Ascending aorta (tissue), 2 donors: ENCODE data around the gene VCL. TPM values are rescaled to one million over a fixed set of nuclear protein-coding genes. Genes with fewer than 3 reads are reported as not detected.

Experiments
- DNase-seq, 2 donors: peaks; one replicate each; pipeline ENCODE4 v3.0.0-alpha.2; 2019; ENCODE audit warnings: low spot score in 2 of 2
- H3K27ac ChIP-seq, 2 donors: fragments of 200-600 bp; sonication (generic); one replicate each; pipeline ENCODE4 v1.5.1; 2016 to 2017; ENCODE audit warnings: mild to moderate bottlenecking in 1 of 2
- H3K27me3 ChIP-seq: fragments of 200-600 bp; sonication (generic); one replicate; pipeline ENCODE4 v1.5.1; 2017
- H3K36me3 ChIP-seq, 2 donors: fragments of 200-600 bp; sonication (generic); one replicate each; pipeline ENCODE4 v1.5.1; 2016
- H3K4me1 ChIP-seq, 2 donors: fragments of 200-600 bp; sonication (generic); one replicate each; pipeline ENCODE4 v1.5.1; 2016 to 2017; ENCODE audit warnings: mild to moderate bottlenecking in 1 of 2
- H3K4me3 ChIP-seq, 2 donors: fragments of 200-600 bp; sonication (generic); one replicate each; pipeline ENCODE4 v1.5.1; 2016 to 2017; ENCODE audit warnings: mild to moderate bottlenecking in 1 of 2
- H3K9me3 ChIP-seq, 2 donors: fragments of 200-600 bp; sonication (generic); one replicate each; pipeline ENCODE4 v1.5.1; 2016
- intact Hi-C: fragments of 100-400 bp; cut with DNase I; formaldehyde crosslinking; loops from one replicate; pipeline ENCODE4 v1.15.1; 2023
- total RNA-seq: library from RNA; depleted of rRNA; stranded (reverse); fragments of >200 nt; gene quantifications from one replicate; pipeline ENCODE4 v1.1.0, GENCODE V29; 2016
- TF ChIP-seq, protein P1 (sequence below), 3 experiments: fragments of 200-600 bp in 2 of 3; fragments of 450-650 bp in 1 of 3; sonication (generic) in 2 of 3; IDR thresholded peaks; one replicate each; pipeline ENCODE4 v1.5.1; 2016 to 2019; ENCODE audit warnings: antibody characterized with exemption in 3 of 3, mild to moderate bottlenecking in 1 of 3, moderate library complexity in 1 of 3

The VCL gene
- total RNA-seq, 1 donor from 2014 or later = 333 TPM

DNA sequence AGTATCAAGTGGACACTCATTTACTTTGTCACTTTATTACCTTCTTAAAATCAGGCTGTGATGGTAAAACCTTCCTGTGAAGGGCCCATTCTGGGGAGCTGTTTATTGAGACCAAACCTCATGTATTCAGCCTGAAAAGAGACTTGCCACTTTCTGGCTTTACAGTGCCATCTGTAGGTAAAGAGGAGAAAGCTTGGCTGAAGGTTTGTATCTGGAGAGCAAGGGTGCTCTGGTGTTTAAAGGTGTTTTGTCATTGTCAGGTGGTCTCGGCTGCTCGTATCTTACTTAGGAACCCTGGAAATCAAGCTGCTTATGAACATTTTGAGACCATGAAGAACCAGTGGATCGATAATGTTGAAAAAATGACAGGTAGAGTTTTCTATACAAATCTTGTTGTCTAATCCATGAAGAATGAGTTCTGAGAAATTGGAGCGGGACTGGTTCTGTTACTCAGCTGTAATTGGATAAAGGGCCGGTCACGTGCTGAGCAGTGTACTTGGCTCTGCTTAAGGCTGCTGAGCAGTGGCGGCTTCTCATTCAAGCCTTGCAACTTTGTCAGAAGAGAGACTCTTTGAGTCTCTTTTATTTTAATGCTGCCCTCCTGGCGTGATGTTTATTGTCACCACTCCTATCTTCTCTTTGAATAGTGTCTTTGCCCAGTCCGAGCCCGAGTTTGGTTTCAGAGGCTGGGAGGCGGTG is 105.8 kb downstream of the VCL start:
- intact Hi-C loops = no loop called here
- TF ChIP-seq, protein P1, sequence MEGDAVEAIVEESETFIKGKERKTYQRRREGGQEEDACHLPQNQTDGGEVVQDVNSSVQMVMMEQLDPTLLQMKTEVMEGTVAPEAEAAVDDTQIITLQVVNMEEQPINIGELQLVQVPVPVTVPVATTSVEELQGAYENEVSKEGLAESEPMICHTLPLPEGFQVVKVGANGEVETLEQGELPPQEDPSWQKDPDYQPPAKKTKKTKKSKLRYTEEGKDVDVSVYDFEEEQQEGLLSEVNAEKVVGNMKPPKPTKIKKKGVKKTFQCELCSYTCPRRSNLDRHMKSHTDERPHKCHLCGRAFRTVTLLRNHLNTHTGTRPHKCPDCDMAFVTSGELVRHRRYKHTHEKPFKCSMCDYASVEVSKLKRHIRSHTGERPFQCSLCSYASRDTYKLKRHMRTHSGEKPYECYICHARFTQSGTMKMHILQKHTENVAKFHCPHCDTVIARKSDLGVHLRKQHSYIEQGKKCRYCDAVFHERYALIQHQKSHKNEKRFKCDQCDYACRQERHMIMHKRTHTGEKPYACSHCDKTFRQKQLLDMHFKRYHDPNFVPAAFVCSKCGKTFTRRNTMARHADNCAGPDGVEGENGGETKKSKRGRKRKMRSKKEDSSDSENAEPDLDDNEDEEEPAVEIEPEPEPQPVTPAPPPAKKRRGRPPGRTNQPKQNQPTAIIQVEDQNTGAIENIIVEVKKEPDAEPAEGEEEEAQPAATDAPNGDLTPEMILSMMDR (IDR thresholded peaks at IDR 0.05) = peak; percentile 18 to 31 (median 18)
- DNase-seq = no peak

DNA sequence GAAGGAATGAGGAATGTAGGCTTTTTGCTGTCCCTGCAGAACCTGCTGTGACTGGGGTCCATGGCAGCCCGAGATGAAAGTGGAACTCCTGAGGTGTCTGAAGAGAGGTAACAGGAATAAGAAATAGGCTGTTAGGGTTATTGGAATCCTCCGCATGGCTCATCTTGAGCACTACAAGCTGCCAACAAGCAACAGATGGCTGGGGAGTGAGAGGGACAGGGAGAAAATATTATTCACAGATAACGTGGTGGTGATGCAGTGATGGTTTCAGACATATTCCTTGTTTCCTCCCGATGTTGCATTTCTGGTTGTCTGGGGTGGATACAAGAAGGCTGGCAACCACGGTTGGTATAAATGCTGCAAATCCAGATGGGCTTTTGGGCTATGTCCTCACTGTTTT is 106.6 kb downstream of the VCL start:
- no peak for DNase-seq
- no peak overlapping the region for H3K27ac ChIP-seq
- TF ChIP-seq, protein P1 (IDR thresholded peaks at IDR 0.05) = no peak
- no peak overlapping the region for H3K4me3 ChIP-seq
- H3K9me3 ChIP-seq = no peaks in the 10 kb centered on the region
- intact Hi-C loops = no loop called here
- no peaks in the 10 kb centered on the region for H3K27me3 ChIP-seq
- peaks cover 79 to 98% of the 10 kb centered on the region in 2 donors for H3K36me3 ChIP-seq
- H3K4me1 ChIP-seq = no peaks in the 10 kb centered on the region

More for the DNA sequence above, 105.8 kb downstream of the VCL start:
- Histone ChIP-seq H3K36me3 (peaks cover 82 to 98% of the 10 kb centered on the region in 2 donors), H3K4me1 (no peaks in the 10 kb centered on the region), H3K9me3 (no peaks in the 10 kb centered on the region), H3K27me3 (no peaks in the 10 kb centered on the region), H3K4me3 (no peak overlapping the region), H3K27ac (peak overlapping the region in 1 of 2 donors; percentile 14)

DNA sequence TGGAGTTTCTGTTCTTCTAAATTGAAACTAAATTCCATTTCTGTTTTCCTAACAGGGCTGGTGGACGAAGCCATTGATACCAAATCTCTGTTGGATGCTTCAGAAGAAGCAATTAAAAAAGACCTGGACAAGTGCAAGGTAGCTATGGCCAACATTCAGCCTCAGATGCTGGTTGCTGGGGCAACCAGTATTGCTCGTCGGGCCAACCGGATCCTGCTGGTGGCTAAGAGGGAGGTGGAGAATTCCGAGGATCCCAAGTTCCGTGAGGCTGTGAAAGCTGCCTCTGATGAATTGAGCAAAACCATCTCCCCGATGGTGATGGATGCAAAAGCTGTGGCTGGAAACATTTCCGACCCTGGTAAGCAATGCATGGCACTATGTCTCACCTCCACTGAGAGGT is 107.1 kb downstream of the VCL start:
- Histone ChIP-seq H3K27ac (no peak overlapping the region), H3K27me3 (no peaks in the 10 kb centered on the region), H3K4me1 (no peaks in the 10 kb centered on the region), H3K4me3 (no peak overlapping the region), H3K9me3 (no peaks in the 10 kb centered on the region), H3K36me3 (peaks cover 79 to 98% of the 10 kb centered on the region in 2 donors)
- TF ChIP-seq, protein P1 (IDR thresholded peaks at IDR 0.05) = no peak
- intact Hi-C loops = no loop called here
- no peak for DNase-seq

DNA sequence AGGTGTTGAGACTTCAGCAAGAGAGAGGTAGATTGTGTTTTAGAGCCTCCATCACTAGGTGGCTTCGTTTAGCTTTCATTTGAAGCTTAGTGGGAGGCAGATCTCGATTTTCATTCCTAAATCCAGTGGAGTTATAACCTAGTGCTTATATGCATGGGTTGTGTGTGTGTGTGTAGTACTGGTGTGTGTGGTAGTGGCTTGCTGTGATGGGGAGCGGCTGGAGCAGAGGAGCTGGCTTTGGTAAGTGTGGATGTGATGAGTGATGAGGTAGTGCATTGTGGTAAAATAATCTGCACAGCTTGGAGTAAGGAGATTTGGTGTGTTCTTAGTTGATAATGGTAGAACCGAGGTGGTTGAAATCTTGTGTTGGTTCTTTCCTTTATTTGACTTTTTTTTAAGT is 109.5 kb downstream of the VCL start:
- Histone ChIP-seq H3K36me3 (peaks cover 82 to 99% of the 10 kb centered on the region in 2 donors), H3K4me3 (no peak overlapping the region), H3K4me1 (no peaks in the 10 kb centered on the region), H3K9me3 (no peaks in the 10 kb centered on the region), H3K27me3 (no peaks in the 10 kb centered on the region), H3K27ac (no peak overlapping the region)
- intact Hi-C loops = no loop called here
- no peak for DNase-seq
- TF ChIP-seq, protein P1 (IDR thresholded peaks at IDR 0.05) = no peak

DNA sequence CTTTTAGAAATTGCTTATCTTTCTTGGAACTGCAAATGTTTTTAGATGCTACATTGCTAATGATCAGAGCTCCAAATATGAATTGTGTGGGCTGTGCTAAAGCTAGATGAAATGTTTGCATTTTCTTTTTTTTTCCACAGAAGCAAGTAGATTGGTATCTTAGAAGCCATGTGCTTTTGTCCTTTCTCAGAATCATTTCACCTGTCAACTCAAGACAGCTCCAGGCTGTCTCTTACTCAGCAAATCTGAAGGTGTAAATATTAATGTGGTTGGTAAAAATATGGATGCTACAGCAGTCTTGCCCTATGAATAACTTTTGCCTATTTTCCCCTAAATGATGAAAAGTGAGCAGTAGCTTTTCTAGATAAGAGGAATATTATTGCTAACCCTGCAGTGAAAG is 111.5 kb downstream of the VCL start:
- no peak for DNase-seq
- Histone ChIP-seq H3K9me3 (no peaks in the 10 kb centered on the region), H3K27me3 (no peaks in the 10 kb centered on the region), H3K4me1 (peaks cover 7 to 8% of the 10 kb centered on the region in 2 donors), H3K4me3 (no peak overlapping the region), H3K36me3 (peaks cover 91 to 94% of the 10 kb centered on the region in 2 donors), H3K27ac (no peak overlapping the region)
- intact Hi-C loops = no loop called here
- TF ChIP-seq, protein P1 (IDR thresholded peaks at IDR 0.05) = no peak
